Ramos (cell line): Measurements from ENCODE around the gene MINDY2.

Source experiments
- in situ Hi-C: fragments of 300-500 bp; cut with MboI; formaldehyde crosslinking; loops from one replicate; pipeline ENCODE4 v1.14.3; 2022; ENCODE audit warnings: low sequenced_read_pairs; ENCODE audit not compliant: unreplicated experiment

Gene MINDY2

GRCh38 chr15:58749532-58750337, 21.4 kb upstream of the MINDY2 start, which contains the start of gene ADAM10:
ADAM10 (minus strand) TSS chr15:58749707; CDS start chr15:58749534, 173 bp downstream.
- in situ Hi-C loops: loop anchor here (25.0 kb wide), 1 partner anchor 512 kb away; no protein-coding TSS in a partner anchor

GRCh38 chr15:58752716-58753115, 18.4 kb upstream of the MINDY2 start:
- in situ Hi-C loops: loop anchor here (25.0 kb wide), 1 partner anchor 515 kb away; no protein-coding TSS in a partner anchor

GRCh38 chr15:58755350-58755749, 15.8 kb upstream of the MINDY2 start:
- in situ Hi-C loops: loop anchor here (25.0 kb wide), 1 partner anchor 518 kb away; no protein-coding TSS in a partner anchor

GRCh38 chr15:58755956-58756355, 15.1 kb upstream of the MINDY2 start:
- in situ Hi-C loops: loop anchor here (25.0 kb wide), 1 partner anchor 519 kb away; no protein-coding TSS in a partner anchor

GRCh38 chr15:58758141-58758540, 13.0 kb upstream of the MINDY2 start:
- in situ Hi-C loops: loop anchor here (25.0 kb wide), 1 partner anchor 521 kb away; no protein-coding TSS in a partner anchor

- in situ Hi-C loops: loop anchor here (25.0 kb wide), 1 partner anchor 523 kb away; no protein-coding TSS in a partner anchor
These were observed 10.6 kb upstream of the MINDY2 start for GRCh38 chr15:58760385-58761009.

GRCh38 chr15:58761010-58761388, 10.1 kb upstream of the MINDY2 start:
- in situ Hi-C loops: loop anchor here (25.0 kb wide), 1 partner anchor 524 kb away; no protein-coding TSS in a partner anchor

GRCh38 chr15:58762285-58762684, 8.8 kb upstream of the MINDY2 start:
- in situ Hi-C loops: loop anchor here (25.0 kb wide), 1 partner anchor 525 kb away; no protein-coding TSS in a partner anchor

- in situ Hi-C loops: loop anchor here (25.0 kb wide), 1 partner anchor 525 kb away; no protein-coding TSS in a partner anchor
These were observed 8.4 kb upstream of the MINDY2 start for GRCh38 chr15:58762731-58763130.

- in situ Hi-C loops: loop anchor here (25.0 kb wide), 1 partner anchor 527 kb away; no protein-coding TSS in a partner anchor
These were observed 6.6 kb upstream of the MINDY2 start for GRCh38 chr15:58764468-58764867.

GRCh38 chr15:58766290-58766689, 4.8 kb upstream of the MINDY2 start:
- in situ Hi-C loops: loop anchor here (25.0 kb wide), 1 partner anchor 529 kb away; no protein-coding TSS in a partner anchor

- in situ Hi-C loops: loop anchor here (25.0 kb wide), 1 partner anchor 531 kb away; no protein-coding TSS in a partner anchor
These were observed 2.5 kb upstream of the MINDY2 start for GRCh38 chr15:58768601-58769004.

- in situ Hi-C loops: loop anchor here (25.0 kb wide), 1 partner anchor 533 kb away; no protein-coding TSS in a partner anchor
These were observed 614 bp upstream of the MINDY2 start for GRCh38 chr15:58770519-58770856.

- in situ Hi-C loops: loop anchor here (25.0 kb wide), 1 partner anchor 534 kb away; no protein-coding TSS in a partner anchor
These were observed 634 bp downstream of the MINDY2 start for GRCh38 chr15:58771621-58772250.

- in situ Hi-C loops: loop anchor here (25.0 kb wide), 1 partner anchor 536 kb away; no protein-coding TSS in a partner anchor
These were observed 1.9 kb downstream of the MINDY2 start for GRCh38 chr15:58773024-58773423.

- in situ Hi-C loops: no loop called here
These were observed 4.3 kb downstream of the MINDY2 start for GRCh38 chr15:58775402-58775801.

- in situ Hi-C loops: no loop called here
These were observed 6.0 kb downstream of the MINDY2 start for GRCh38 chr15:58777107-58777506.

- in situ Hi-C loops: no loop called here
These were observed 8.5 kb downstream of the MINDY2 start for GRCh38 chr15:58779554-58779953.

GRCh38 chr15:58785355-58785754, 14.3 kb downstream of the MINDY2 start:
- in situ Hi-C loops: no loop called here

GRCh38 chr15:58788056-58788710, 17.1 kb downstream of the MINDY2 start:
- in situ Hi-C loops: no loop called here
